Measurements from ENCODE around the gene SDF2L1. TPM values are rescaled to one million over a fixed set of nuclear protein-coding genes. Genes with fewer than 3 reads are reported as not detected.
"Not testable (repeated sequence)": the region's sequence is repeated elsewhere in the genome, so short reads cannot be mapped to it uniquely, and the experiment has no call there.

SDF2L1 gene
- total RNA-seq (2014; rRNA removed; shearing (Covaris generic)), result 34.7 and 74.5 TPM in 2 replicates

DNA sequence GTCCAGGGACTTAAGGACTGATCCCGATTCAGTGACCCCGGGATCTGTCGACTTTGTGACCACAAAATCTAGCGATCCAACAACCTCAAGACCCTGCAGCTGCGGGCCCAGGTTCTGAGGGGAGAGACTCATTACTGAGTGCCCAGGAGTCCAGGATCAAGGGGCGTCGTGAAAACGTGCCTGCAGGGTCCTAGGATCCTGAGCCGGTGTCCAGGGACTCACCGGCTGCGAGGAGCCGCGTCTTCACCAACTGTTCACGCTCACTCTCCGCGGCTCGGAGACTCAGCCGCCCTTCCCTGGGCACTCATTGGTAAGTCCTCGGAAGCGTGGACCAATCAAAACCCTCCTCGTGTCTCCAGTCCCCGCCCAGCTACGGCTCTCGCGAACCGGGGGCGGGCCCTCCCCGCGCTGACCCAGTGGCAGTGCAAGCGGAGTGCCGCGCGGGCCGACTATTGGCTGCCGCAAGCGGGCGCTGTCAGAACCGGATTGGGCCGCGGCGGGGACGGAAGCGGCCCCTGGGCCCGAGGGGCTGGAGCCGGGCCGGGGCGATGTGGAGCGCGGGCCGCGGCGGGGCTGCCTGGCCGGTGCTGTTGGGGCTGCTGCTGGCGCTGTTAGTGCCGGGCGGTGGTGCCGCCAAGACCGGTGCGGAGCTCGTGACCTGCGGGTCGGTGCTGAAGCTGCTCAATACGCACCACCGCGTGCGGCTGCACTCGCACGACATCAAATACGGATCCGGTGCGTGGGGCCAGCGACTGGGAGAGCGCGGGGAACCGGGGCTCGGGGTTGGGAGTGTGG, at the start of gene SDF2L1:
Gene SDF2L1, plus strand, starts transcription at position 514 of the 795 bp plus-strand sequence. Its CDS starts 35 bp downstream, at position 549.
- peak; percentile 97 for DNase-seq (ENCODE audit: low read depth)

- no peak for DNase-seq (ENCODE audit: low read depth)
Measured at GRCh38 chr22:21592422-21592821, 49.7 kb upstream of the SDF2L1 start.

DNA sequence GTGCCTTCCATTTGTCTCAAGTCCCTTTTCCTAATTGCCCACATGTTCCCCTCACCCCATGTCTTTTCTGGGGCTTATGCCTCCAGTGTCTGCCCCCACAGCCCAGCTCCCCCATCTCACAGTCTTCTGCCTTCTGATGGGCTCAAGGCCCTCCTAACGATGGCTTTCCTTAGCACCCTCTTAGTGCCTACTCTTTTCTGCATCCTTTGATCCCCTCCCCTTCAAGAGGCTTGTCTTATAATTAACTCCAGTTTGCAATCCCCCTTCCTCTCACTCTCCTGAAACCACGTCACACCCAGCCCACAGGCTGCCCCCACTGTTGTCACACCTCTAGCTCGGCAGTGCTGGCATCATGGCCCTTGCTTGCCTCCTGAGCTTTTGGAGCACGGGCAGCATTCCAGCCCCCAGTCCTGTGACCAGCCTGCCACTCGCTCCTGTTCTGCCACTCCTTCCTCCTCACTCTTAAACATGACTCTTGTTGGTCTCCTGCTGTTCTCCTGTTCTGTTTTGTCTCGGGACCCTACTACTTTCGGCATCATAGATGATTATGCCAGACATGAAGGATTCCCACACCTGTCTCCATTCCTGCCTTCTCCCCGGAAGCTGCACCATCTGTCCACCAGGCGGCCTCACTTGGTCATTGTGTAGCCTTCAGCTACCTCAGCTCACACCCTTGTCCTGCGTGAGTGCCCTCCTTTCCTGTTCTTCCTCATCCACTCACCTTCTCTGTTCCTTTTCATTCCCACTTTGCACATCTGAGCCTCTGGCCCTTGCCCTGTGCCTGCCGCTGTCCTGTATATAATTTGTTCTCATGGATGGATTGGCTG, 48.5 kb upstream of the SDF2L1 start:
- no peak for DNase-seq (ENCODE audit: low read depth)

- DNase-seq (ENCODE audit: low read depth), result no peak
Measured at GRCh38 chr22:21594865-21595452, 47.1 kb upstream of the SDF2L1 start.

GRCh38 chr22:21596356-21597135, 45.6 kb upstream of the SDF2L1 start:
- not testable (repeated sequence) for DNase-seq (ENCODE audit: low read depth)

- no peak for DNase-seq (ENCODE audit: low read depth)
Measured at GRCh38 chr22:21598302-21598701, 43.8 kb upstream of the SDF2L1 start.

DNA sequence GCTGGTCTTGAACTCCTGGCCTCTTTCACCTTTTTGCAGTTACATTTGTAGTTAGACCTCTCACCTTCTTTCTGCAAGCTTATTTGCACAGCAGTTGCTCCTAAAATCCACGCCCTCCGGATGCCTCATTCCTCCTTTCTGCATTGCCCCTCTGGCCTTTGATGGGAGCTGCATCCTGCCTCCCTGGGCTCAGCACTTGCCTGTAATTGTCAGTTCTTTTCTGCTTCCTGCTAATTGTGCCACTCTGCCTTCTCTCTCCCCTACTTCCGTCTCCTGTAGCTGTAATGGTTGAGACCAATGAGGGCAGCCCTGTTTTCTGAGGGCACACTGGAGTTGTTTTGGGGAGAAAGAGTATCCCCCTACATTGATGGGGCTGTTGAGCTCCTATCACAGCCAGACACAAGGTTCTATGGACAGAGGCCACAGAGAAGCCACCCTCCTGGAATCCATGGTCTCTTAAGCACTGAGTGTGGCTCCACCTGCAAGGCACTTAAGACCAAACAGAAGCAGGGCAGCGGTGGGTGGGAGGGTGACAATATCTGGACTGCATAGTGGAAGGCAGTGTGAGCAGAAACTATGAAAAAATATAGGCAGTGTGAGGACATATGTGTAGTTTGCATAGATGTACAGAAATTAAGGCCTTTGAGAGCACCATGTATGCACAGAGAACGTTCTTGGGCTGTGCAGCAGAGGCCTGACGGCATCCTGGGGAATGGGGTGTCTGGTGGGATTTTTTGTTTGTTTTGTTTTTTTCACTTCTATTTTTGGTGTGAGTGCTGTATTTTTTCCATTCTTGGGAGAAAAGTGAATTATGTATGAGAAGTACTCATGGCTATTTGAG, 42.8 kb upstream of the SDF2L1 start:
- DNase-seq (ENCODE audit: low read depth), result no peak

- DNase-seq (ENCODE audit: low read depth), result no peak
Measured at GRCh38 chr22:21602579-21602978, 39.5 kb upstream of the SDF2L1 start.

DNA sequence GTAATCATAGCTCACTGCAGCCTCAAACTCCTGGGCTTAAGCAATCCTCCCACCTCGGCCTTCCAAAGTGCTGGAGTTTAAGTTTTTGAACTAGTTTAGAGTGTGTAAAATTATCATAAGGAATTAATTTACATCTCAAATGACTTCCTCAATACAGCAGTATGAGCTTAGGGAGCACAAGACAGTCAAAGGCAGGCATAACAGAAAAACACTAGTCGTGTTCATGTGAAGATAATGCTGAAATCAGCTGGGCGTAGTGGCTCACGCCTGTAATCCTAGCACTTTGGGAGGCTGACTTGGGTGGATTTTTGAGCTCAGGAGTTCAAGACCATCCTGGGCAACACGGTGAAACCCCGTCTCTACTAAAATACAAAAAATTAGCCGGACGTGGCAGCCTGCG, 38.1 kb upstream of the SDF2L1 start:
- DNase-seq (ENCODE audit: low read depth), result no peak

DNA sequence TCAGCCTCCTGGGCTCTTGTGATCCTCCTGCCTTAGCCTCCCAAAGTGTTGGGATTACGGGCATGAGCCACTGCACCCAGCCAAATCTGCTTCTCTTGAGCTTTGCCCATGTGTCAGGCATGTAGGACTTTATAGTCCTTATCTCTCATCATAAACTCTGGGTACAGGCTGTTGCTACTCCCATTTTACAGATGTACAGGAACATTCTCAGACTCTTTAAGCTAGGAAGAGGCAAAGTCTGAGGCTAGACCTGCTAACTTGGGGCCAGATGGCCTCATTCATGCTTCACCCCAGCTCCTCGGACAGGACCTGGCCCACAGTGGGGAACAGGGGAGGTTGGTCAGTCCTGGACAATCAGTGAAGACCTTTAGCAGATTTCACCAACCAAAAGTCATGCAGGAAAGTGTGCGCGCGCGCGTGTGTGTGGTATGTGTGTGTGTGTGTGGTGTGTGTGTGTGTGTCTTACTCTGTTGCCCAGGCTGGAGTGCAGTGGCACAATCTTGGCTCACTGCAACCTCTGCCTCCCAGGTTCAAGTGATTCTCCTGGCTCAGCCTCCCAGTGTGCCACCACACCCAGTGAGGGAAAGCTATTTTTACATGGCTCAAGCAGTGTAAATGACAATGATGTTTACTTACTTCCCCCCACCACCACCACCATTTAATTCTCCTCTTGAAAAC, 36.1 kb upstream of the SDF2L1 start:
- no peak for DNase-seq (ENCODE audit: low read depth)

- DNase-seq (ENCODE audit: low read depth), result peak; percentile 86
Measured at GRCh38 chr22:21606775-21607174, 35.3 kb upstream of the SDF2L1 start.

- DNase-seq (ENCODE audit: low read depth), result not testable (repeated sequence)
Measured at GRCh38 chr22:21609556-21610157, 32.4 kb upstream of the SDF2L1 start.

DNA sequence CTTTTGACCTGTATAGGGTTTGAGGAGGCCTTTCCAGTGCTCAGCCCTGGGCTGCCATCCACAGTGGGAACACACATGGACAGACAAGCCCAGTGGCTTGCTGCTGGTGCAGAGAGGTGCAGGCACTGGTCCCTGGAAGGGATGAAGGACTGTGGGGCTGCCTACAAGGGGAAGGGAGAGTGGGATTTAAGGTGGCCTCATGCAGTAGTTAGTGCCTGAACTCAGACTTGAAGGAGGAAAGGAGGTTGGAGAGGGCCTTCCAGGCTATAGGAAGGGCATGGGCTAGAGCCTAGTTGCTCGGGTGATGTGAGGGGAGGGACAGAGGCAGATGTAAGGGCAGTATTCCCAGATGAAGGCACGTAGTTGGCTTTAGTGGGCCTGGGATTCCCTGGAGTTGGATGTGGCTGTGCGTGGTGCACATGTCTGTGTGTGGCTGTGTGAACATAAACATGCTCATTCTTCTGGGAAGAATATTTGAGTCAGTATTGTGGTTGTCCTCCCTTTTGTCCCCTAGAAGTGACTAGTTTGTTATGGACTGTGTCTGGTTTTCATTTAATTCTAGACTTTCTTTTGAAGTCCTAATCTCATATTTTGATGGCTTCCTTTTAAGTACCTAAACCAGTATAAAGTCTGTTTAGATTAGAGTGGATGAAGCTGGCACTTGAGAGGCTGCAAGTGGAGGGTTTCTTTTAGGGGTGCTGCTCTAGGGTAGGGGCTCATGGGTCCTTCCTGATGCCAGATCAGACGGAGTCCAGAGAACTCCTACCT, 30.7 kb upstream of the SDF2L1 start:
- DNase-seq (ENCODE audit: low read depth), result no peak

- DNase-seq (ENCODE audit: low read depth), result no peak
Measured at GRCh38 chr22:21612858-21613257, 29.2 kb upstream of the SDF2L1 start.

DNA sequence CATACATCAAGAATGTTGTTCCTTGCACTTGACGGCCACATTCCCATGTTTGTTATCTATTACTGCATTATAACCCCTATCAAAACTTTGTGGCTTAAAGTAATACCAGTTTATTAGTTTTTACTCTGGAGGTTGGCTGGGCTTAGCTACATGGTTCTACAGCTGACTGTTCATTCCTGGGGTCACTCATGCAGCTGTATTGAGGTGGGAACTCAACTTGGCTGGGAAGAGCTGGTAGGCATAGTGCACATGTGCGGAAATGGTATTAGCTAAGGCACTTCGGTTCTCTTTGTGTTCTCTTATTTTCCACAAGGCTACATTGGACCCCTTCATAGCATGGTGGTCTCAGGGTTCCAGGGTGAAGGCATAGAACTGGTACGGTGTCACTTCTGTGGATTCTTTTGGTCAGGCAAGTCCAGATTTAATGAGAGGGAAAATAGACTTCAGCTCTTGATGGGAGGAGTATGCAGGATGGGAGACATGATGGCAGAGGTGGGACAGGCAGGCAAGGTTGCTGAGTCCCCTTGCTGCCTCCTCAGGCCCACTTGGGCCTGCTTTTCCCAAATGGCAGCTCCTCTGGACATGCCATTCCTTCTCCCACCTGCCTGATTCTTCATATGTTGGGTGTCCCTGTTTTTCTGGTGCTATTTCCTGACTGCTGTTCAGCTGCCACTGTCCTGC, 28.4 kb upstream of the SDF2L1 start:
- DNase-seq (ENCODE audit: low read depth), result no peak

- DNase-seq (ENCODE audit: low read depth), result no peak
Measured at GRCh38 chr22:21615731-21616130, 26.4 kb upstream of the SDF2L1 start.

DNA sequence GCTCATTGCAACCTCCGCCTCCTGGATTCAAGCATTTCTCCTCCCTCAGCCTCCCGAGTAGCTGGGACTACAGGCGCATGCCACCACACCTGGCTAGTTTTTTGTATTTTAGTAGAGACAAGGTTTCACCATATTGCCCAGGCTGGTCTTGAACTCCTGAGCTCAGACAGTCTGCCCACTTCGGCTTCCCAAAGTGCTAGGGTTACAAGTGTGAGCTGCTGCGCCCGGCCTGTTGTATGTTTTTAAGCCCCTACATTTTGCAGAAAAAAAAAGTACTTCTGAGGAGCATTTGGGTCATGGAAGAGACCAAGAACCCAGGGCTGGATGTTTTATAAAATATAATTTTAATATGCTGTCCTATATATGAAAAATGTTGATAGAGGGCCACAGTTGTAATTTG, 24.8 kb upstream of the SDF2L1 start:
- DNase-seq (ENCODE audit: low read depth), result not testable (repeated sequence)

DNA sequence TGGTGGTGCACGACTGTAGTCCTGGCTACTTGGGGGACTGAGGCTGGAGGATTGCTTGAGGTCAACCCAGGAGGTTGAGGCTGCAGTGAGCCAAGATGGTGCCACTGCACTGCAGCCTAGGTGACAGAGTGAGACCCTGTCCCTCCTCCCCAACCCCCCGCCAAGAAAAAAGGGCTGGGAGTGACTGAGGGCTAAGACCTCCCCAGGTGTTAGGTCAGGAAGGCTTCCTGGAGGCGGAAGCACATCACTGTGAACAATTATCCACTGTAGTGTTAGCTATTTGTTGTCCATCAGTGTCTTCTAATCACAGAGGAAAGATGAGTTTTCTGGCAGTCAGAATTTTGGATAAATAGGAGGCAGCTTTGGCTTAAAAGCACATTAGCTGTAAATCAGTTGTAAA, 21.1 kb upstream of the SDF2L1 start:
- no peak for DNase-seq (ENCODE audit: low read depth)

All from RPMI7951 (cell line).